Aorta (tissue), 5 donors: ENCODE measurements around the gene GRIA1. TPM values are rescaled to one million over a fixed set of nuclear protein-coding genes. Genes with fewer than 3 reads are reported as not detected.

Experiments
- ATAC-seq: fragments of 200-7000 bp; cut with Tn5 transposase; one replicate; pipeline ENCODE4 v1.9.1; 2022; ENCODE audit warnings: moderate library complexity; ENCODE audit not compliant: low FRiP score
- DNase-seq, 2 donors: peaks; one replicate each; pipeline ENCODE4 v3.0.0-alpha.2; 2020
- H3K27ac ChIP-seq, 2 donors: one replicate each; pipeline ENCODE4 v1.5.1; 2013; ENCODE audit warnings: low read length in 2 of 2, mild to moderate bottlenecking in 2 of 2, moderate library complexity in 2 of 2, control low read depth in 1 of 2, inconsistent platforms in 1 of 2, low read depth in 1 of 2
- H3K27me3 ChIP-seq, 2 donors: one replicate each; pipeline ENCODE4 v1.6.1; 2013; ENCODE audit warnings: control low read depth in 1 of 2, low read length in 1 of 2, mild to moderate bottlenecking in 1 of 2, moderate library complexity in 1 of 2; ENCODE audit not compliant: insufficient read depth in 2 of 2, control insufficient read depth in 1 of 2
- H3K36me3 ChIP-seq, 2 donors: one replicate each; pipeline ENCODE4 v1.6.1; 2013; ENCODE audit warnings: control low read depth in 1 of 2, low read length in 1 of 2, mild to moderate bottlenecking in 1 of 2; ENCODE audit not compliant: insufficient read depth in 2 of 2, control insufficient read depth in 1 of 2
- H3K4me1 ChIP-seq, 2 donors: one replicate each; pipeline ENCODE4 v1.6.1; 2013; ENCODE audit warnings: low read length in 2 of 2, control low read depth in 1 of 2, mild to moderate bottlenecking in 1 of 2, moderate library complexity in 1 of 2; ENCODE audit not compliant: insufficient read depth in 2 of 2, control insufficient read depth in 1 of 2
- H3K4me3 ChIP-seq, 2 donors: one replicate each; pipeline ENCODE4 v1.5.1; 2013; ENCODE audit warnings: low read length in 2 of 2, control low read depth in 1 of 2, mild to moderate bottlenecking in 1 of 2
- H3K9me3 ChIP-seq: one replicate; pipeline ENCODE4 v1.6.1; 2013; ENCODE audit warnings: mild to moderate bottlenecking, low read length; ENCODE audit not compliant: control insufficient read depth
- whole genome bisulfite sequencing, 2 donors: extraction: QIAGEN DNeasy Blood & Tissue Kit; methylation state at CpG; one replicate each; pipeline ENCODE4 v1.1.7; 2013; 5-methylcytosine and 5-hydroxymethylcytosine counted together
- intact Hi-C, 2 donors: fragments of 100-400 bp; cut with DNase I; formaldehyde crosslinking; loops; one replicate each; pipeline versions ENCODE4 v1.14.2 to v1.15.0; 2022
- polyA plus RNA-seq, 2 donors: library from polyadenylated mRNA; stranded (reverse); fragments of 200-250 nt; gene quantifications; one replicate each; pipeline ENCODE4 v1.2.3, GENCODE V29; 2013
- total RNA-seq, 2 donors: library from RNA; stranded (reverse); fragmentation: NEBNext Ultra II Directional; extraction: Animal tissue kit (Norgen Biotek cat#: 25700); gene quantifications; one replicate each; pipeline ENCODE4 v1.2.1, GENCODE V29; 2021
- donor health status: healthy with polysubstance abuse.
- donor health status: Bipolar disorder and iron deficiency.
- donor health status: DM: no; HTN: no; CAD: no.
- donor health status: DM: no; HTN: no; CAD: no.
- donor health status: DM: yes; HTN: yes; CAD: no.

GRIA1 gene
- total and polyA plus RNA-seq, 4 donors: 6.3 to 20.2 (median 7.0) TPM

- H3K9me3 ChIP-seq: no peaks in the 10 kb centered on the region
- H3K4me1 ChIP-seq: no peaks in the 10 kb centered on the region
- H3K27me3 ChIP-seq: no peaks in the 10 kb centered on the region
- no peak overlapping the region for H3K27ac ChIP-seq
- ATAC-seq (no peak), DNase-seq (no peak)
- no peaks in the 10 kb centered on the region for H3K36me3 ChIP-seq
- intact Hi-C loops: no loop called here
- no peak overlapping the region for H3K4me3 ChIP-seq
These were observed 104.3 kb downstream of the GRIA1 start for GRCh38 chr5:153594785-153595184.

- H3K4me1 ChIP-seq: no peaks in the 10 kb centered on the region
- no peak overlapping the region for H3K4me3 ChIP-seq
- H3K27ac ChIP-seq: no peak overlapping the region
- no peaks in the 10 kb centered on the region for H3K36me3 ChIP-seq
- no peak for ATAC-seq
- intact Hi-C loops: no loop called here
- H3K27me3 ChIP-seq: no peaks in the 10 kb centered on the region
- no peak for DNase-seq
- no peaks in the 10 kb centered on the region for H3K9me3 ChIP-seq
These were observed 107.6 kb downstream of the GRIA1 start for GRCh38 chr5:153598099-153598498.

GRCh38 chr5:153601377-153601776, 110.9 kb downstream of the GRIA1 start:
- intact Hi-C loops: no loop called here
- no peaks in the 10 kb centered on the region for H3K4me1 ChIP-seq
- no peak for DNase-seq
- no peaks in the 10 kb centered on the region for H3K9me3 ChIP-seq
- ATAC-seq: no peak
- H3K27ac ChIP-seq: no peak overlapping the region
- WGBS, 2 donors: 84 to 94% methylated on average over 1 of the region's 1 CpG
- H3K27me3 ChIP-seq: no peaks in the 10 kb centered on the region
- H3K36me3 ChIP-seq: no peaks in the 10 kb centered on the region
- H3K4me3 ChIP-seq: no peak overlapping the region

- ATAC-seq: no peak
- 69 to 74% methylated on average over 1 of the region's 1 CpG for WGBS, 2 donors
- Histone ChIP-seq H3K4me1 (peaks cover 0 to 3% of the 10 kb centered on the region in 2 donors), H3K27ac (no peak overlapping the region), H3K36me3 (no peaks in the 10 kb centered on the region), H3K9me3 (no peaks in the 10 kb centered on the region), H3K4me3 (no peak overlapping the region), H3K27me3 (no peaks in the 10 kb centered on the region)
- intact Hi-C loops: no loop called here
- no peak for DNase-seq
These were observed 114.9 kb downstream of the GRIA1 start for GRCh38 chr5:153605386-153605785.

GRCh38 chr5:153610009-153610408, 119.5 kb downstream of the GRIA1 start:
- Histone ChIP-seq H3K9me3 (no peaks in the 10 kb centered on the region), H3K4me3 (no peak overlapping the region), H3K27ac (no peak overlapping the region), H3K27me3 (no peaks in the 10 kb centered on the region), H3K36me3 (no peaks in the 10 kb centered on the region), H3K4me1 (peaks cover 0 to 3% of the 10 kb centered on the region in 2 donors)
- DNase-seq: no peak
- intact Hi-C loops: no loop called here
- no peak for ATAC-seq

- H3K27ac ChIP-seq: no peak overlapping the region
- no peaks in the 10 kb centered on the region for H3K9me3 ChIP-seq
- intact Hi-C loops: no loop called here
- WGBS, 2 donors: 80% methylated on average over 3 of the region's 3 CpGs
- DNase-seq: no peak
- H3K4me3 ChIP-seq: no peak overlapping the region
- no peak for ATAC-seq
- no peaks in the 10 kb centered on the region for H3K36me3 ChIP-seq
- H3K27me3 ChIP-seq: no peaks in the 10 kb centered on the region
- H3K4me1 ChIP-seq: peaks cover 0 to 3% of the 10 kb centered on the region in 2 donors
These were observed 120.3 kb downstream of the GRIA1 start for GRCh38 chr5:153610811-153611210.

GRCh38 chr5:153613144-153613543, 122.7 kb downstream of the GRIA1 start:
- WGBS, 2 donors: 71 to 81% methylated on average over 2 of the region's 2 CpGs
- H3K9me3 ChIP-seq: no peaks in the 10 kb centered on the region
- intact Hi-C loops: no loop called here

GRCh38 chr5:153613672-153614071, 123.2 kb downstream of the GRIA1 start:
- DNase-seq (no peak), ATAC-seq (no peak)
- intact Hi-C loops: no loop called here

More at GRCh38 chr5:153613144-153613543, 122.7 kb downstream of the GRIA1 start:
- no peak for ATAC-seq
- H3K27me3 ChIP-seq: no peaks in the 10 kb centered on the region
- DNase-seq: no peak
- no peaks in the 10 kb centered on the region for H3K36me3 ChIP-seq
- peaks cover 0 to 3% of the 10 kb centered on the region in 2 donors for H3K4me1 ChIP-seq
- H3K27ac ChIP-seq: no peak overlapping the region
- H3K4me3 ChIP-seq: no peak overlapping the region

GRCh38 chr5:153617190-153617589, 126.7 kb downstream of the GRIA1 start:
- H3K27ac ChIP-seq: no peak overlapping the region
- H3K36me3 ChIP-seq: no peaks in the 10 kb centered on the region
- H3K9me3 ChIP-seq: no peaks in the 10 kb centered on the region
- H3K4me3 ChIP-seq: no peak overlapping the region
- intact Hi-C loops: no loop called here
- DNase-seq (no peak), ATAC-seq (no peak)
- H3K27me3 ChIP-seq: no peaks in the 10 kb centered on the region
- no peaks in the 10 kb centered on the region for H3K4me1 ChIP-seq
- WGBS, 2 donors: 45 to 80% methylated on average over 4 of the region's 4 CpGs

More at GRCh38 chr5:153613672-153614071, 123.2 kb downstream of the GRIA1 start:
- H3K4me3 ChIP-seq: no peak overlapping the region
- H3K27ac ChIP-seq: no peak overlapping the region
- WGBS, 2 donors: 90 to 93% methylated on average over 8 of the region's 8 CpGs
- H3K9me3 ChIP-seq: no peaks in the 10 kb centered on the region
- H3K27me3 ChIP-seq: no peaks in the 10 kb centered on the region
- no peaks in the 10 kb centered on the region for H3K36me3 ChIP-seq
- peaks cover 0 to 3% of the 10 kb centered on the region in 2 donors for H3K4me1 ChIP-seq
